ENCODE data around the gene APMAP.
"Not testable (repeated sequence)": the region's sequence is repeated elsewhere in the genome, so short reads cannot be mapped to it uniquely, and the experiment has no call there.

APMAP gene

DNA sequence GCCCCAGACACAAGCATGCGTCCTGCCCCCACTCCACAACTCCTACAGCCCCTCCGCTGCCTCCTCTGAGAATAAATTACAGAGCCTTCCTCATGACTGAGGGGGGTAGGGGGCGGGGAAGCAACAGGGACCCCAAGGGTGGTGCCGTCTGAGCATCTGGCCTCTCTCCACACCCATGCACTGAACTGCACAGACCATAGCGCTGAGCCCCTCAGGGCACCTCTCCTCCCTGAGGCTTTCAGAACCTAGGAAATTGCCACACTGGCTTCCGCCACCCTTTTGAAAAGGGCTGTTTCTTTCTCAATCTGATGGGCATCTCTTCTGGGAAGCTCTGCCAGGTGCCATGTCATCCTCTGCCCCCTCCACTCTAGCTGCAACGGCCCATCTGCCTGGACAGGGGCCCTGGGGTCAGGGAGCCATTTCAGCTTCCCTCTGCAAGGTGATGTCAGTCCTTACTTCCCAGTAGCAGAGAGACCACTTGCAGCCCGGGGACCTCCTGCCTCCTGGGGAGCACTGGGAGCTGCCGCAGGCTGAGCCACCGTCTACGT is 40.9 kb downstream of the APMAP start:
- no peak for DNase-seq (ENCODE audit: low read depth in 3 of 3)

DNA sequence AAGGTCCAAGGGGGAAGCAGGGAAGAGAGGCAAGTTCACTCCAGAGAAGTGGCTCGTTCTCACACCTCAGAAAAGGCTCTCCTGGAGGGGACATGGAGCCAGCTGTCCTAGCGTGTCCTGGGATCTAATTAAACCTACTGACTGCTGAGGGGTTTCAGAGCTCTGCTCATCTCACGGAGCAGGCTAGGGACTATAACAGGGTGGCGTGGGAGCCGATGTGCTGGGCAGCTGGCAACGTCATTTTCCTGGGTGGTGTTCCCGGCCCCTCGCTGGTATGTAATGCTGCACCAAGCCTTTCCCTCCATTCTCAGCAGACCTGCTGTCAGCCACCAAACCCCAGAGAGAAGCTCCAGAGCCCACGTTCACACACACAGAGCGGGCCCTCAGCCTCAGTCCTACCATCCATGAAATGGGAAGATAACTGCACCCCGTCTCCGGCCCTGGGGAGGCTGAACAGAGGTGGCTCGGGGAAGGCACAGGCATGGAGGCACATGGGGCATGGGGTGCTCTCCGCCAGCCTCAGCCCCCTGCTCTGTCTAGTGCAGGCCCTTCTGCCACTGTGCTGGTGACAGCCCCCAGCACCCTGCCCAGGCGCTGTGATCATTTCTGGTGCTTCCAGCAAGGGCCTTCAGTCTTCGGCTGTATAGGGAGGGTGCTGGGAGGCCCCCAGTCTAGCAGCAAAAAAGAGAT is 41.6 kb downstream of the APMAP start:
- DNase-seq (ENCODE audit: low read depth in 3 of 3): no peak

- no peak for DNase-seq (ENCODE audit: low read depth in 3 of 3)
These were observed 42.3 kb downstream of the APMAP start for GRCh38 chr20:24950128-24950835.

GRCh38 chr20:24949756-24950127 is 42.8 kb downstream of the APMAP start:
- no peak for DNase-seq (ENCODE audit: low read depth in 3 of 3)

DNA sequence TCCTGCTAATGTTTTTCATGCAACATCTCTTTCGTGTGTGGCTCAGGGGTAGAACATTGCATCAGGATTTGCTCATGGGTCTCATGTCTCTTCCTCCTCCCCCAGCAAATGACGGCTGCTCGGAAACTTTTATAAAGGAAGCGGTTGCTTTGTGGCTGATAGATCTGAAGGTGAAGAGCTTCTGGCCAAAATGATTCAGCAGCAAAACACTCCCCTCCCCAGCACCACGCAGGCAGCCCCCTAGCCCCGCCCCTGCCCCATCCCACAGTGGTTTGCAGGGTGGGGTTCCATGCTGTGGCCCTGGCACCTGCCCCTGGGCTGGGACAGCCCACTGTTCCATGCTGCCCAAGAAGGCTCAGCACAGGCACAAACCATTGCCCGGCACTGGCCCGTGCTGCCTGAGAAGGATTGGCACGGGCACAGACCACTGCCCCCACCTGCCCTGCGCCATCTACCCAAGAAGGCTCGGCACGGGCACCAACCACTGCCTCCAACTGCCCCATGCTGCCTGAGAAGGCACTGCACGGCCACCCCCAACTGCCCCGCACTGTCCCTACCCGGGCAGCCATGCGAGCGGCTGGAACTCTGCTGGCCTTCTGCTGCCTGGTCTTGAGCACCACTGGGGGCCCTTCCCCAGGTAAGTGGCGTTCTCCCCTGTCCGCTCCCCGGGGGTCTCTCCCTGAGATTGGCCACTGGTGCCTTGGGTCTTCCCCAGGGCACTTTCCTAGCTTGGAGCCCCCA is 43.4 kb downstream of the APMAP start, which contains the start of gene CST7:
Gene CST7 (plus strand): TSS at position 331 of the 741 bp plus-strand sequence. CDS start 237 bp downstream, at position 568.
- DNase-seq (ENCODE audit: low read depth in 3 of 3): peak; percentile 57 to 73 (median 73)

DNA sequence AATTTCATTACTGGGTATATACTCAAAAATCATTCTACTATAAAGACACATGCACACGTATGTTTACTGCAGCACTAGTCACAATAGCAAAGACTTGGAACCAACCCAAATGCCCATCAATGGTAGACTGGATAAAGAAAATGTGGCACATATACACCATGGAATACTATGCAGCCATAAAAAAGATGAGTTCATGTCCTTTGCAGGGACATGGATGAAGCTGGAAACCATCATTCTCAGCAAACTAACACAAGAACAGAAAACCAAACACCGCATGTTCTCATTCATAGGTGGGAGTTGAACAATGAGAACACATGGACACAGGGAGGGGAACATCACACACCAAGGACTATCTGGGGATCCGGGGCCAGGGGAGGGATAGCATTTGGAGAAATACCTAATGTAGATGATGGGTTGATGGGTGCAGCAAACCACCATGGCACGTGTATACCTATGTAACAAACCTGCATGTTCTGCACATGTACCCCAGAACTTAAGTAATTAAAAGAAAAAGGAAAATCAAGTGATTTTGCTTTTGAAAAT is 44.1 kb downstream of the APMAP start:
- DNase-seq (ENCODE audit: low read depth in 3 of 3): not testable (repeated sequence)

GRCh38 chr20:24946376-24946775 is 46.2 kb downstream of the APMAP start:
- not testable (repeated sequence) for DNase-seq (ENCODE audit: low read depth in 3 of 3)

- no peak for DNase-seq (ENCODE audit: low read depth in 3 of 3)
These were observed 48.8 kb downstream of the APMAP start for GRCh38 chr20:24943731-24944130.

GRCh38 chr20:24943196-24943595 is 49.4 kb downstream of the APMAP start:
- no peak for DNase-seq (ENCODE audit: low read depth in 3 of 3)

- DNase-seq (ENCODE audit: low read depth in 3 of 3): no peak
These were observed 49.9 kb downstream of the APMAP start for GRCh38 chr20:24942679-24943078.

- DNase-seq (ENCODE audit: low read depth in 3 of 3): no peak
These were observed 53.5 kb downstream of the APMAP start for GRCh38 chr20:24939036-24939435.

DNA sequence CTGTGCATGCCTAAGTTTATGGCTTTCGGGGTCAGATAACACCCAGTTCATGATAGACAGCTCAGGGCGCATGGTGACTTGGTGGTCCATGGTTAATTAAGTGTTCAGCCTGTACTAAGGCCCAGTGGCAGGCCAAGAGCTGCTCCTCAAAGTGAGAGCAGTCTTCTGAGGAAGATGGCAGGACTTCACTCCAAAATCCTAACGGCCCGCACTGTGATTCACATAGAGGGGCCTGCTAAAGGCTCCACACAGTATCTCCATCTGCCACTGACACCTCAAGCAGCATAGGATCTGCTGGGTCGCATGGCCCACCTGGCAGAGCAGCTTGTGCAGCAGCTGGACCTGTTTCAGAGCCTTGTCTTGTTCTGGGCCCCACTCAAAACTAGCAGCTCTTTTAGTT is 54.1 kb downstream of the APMAP start:
- DNase-seq (ENCODE audit: low read depth in 3 of 3): no peak

DNA sequence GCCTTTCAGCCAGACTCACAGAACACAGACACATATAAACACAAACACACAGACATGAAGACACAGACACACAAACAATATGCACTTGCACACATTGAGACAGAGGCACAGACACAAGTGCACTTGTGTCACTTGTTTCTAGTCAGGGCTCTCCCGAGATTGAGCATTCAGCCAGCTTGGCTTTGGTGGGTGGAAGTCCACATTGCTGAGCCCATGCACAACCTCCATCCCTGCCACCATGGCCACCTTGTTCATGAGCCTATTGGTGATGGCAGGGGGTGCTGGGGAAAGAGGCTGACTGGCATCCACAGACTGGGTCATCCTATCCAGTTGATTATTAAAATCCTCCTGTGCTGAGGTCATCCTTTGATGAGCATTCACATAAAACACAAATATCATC is 55.0 kb downstream of the APMAP start:
- DNase-seq (ENCODE audit: low read depth in 3 of 3): no peak

DNA sequence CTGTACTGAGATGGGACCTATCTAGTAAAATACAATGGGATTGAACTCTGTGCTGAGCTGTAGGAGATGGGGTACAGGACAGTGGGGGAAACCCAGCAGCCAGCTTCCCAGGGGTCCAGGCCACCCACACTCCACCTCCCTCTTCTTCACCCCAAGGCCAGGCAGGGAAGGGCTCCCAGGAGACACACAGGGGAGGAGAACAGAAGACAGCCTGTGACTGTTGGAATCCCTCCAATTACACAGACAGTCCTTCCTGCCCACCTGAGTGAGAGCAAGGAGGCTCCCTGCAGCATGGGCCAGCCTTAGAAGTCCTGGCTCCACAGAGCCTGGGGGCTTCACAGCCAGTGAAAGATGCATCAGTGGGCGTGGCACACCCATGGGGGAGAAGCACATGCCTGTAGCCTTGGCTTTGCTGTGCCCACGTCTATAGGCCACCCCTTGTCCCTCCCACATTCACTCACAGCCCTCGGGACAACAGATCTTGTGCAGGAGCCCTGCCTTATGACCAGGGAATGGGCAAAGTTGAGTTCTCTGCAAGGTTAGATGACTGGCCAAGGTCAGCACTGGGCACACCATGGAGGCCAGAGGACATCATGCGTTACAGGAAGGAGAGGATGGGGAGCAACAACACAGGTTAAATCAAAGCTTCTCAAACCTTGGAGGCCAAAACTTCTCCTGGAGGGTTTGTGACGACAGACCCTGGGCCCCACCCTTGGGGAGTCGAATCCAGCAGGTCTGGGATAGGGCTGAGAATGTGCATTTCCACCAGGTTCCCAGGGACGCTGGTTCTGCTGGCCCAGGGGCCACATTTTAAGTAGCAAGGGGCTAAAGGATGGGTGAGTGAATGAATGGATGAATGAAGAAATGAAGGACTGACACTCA is 55.8 kb downstream of the APMAP start:
- DNase-seq (ENCODE audit: low read depth in 3 of 3): no peak

GRCh38 chr20:24935766-24936525 is 56.6 kb downstream of the APMAP start:
- no peak for DNase-seq (ENCODE audit: low read depth in 3 of 3)

GRCh38 chr20:24935140-24935539 is 57.4 kb downstream of the APMAP start:
- no peak for DNase-seq (ENCODE audit: low read depth in 3 of 3)

GRCh38 chr20:24934716-24935115 is 57.8 kb downstream of the APMAP start:
- DNase-seq (ENCODE audit: low read depth in 3 of 3): no peak

GRCh38 chr20:24934101-24934661 is 58.4 kb downstream of the APMAP start:
- DNase-seq (ENCODE audit: low read depth in 3 of 3): no peak

GRCh38 chr20:24933266-24933908 is 59.2 kb downstream of the APMAP start:
- no peak for DNase-seq (ENCODE audit: low read depth in 3 of 3)
